SK-MEL-5 (cell line): ENCODE measurements around the gene FXYD5. TPM values are rescaled to one million over a fixed set of nuclear protein-coding genes. Genes with fewer than 3 reads are reported as not detected.
"Not testable (repeated sequence)": the region's sequence is repeated elsewhere in the genome, so short reads cannot be mapped to it uniquely, and the experiment has no call there.

Source experiments
- DNase-seq: peaks from one replicate; pipeline ENCODE4 v3.0.0-alpha.2; 2016; ENCODE audit warnings: low read depth, low spot score
- in situ Hi-C: cut with HindIII; loops from 2 replicates; pipeline ENCODE4 v1.10.0; 2016; ENCODE audit warnings: low sequenced_read_pairs, high pct_unique_total_duplicates, low pct_unique_long_range_greater_than_20kb
- total RNA-seq: library from RNA; depleted of rRNA; stranded (reverse); fragments of >200 nt; shearing (Covaris generic); gene quantifications from 2 replicates; pipeline ENCODE4 v1.2.3, GENCODE V29; 2014

FXYD5 gene
- total RNA-seq, 1 experiment from 2014 or later = 79.3 TPM

- DNase-seq = no peak
- in situ Hi-C loops = no loop called here
These were observed 7.6 kb upstream of the FXYD5 start for GRCh38 chr19:35146746-35147459.

GRCh38 chr19:35149463-35149862 lies 5.1 kb upstream of the FXYD5 start:
- in situ Hi-C loops = no loop called here
- no peak for DNase-seq

DNA sequence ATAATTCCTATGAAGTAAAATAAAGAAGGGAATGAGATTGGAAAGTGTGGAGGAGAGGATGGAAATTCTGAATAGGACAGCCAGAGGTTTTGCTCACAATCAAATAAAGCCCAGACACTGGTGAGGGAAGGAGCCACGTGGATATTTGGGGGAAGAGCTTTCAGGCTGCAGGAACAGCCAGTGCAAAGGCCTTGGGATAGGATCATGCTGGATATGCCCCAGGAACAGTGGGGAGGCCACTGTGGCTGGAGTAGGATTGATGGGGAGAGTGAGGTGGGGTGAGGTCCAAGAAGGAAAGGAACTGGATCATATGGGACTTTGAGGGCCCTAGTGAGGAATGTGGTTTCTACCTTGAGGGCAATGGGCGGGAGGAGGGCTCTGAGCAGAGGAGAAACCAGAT lies 4.1 kb upstream of the FXYD5 start:
- no peak for DNase-seq
- in situ Hi-C loops = no loop called here

DNA sequence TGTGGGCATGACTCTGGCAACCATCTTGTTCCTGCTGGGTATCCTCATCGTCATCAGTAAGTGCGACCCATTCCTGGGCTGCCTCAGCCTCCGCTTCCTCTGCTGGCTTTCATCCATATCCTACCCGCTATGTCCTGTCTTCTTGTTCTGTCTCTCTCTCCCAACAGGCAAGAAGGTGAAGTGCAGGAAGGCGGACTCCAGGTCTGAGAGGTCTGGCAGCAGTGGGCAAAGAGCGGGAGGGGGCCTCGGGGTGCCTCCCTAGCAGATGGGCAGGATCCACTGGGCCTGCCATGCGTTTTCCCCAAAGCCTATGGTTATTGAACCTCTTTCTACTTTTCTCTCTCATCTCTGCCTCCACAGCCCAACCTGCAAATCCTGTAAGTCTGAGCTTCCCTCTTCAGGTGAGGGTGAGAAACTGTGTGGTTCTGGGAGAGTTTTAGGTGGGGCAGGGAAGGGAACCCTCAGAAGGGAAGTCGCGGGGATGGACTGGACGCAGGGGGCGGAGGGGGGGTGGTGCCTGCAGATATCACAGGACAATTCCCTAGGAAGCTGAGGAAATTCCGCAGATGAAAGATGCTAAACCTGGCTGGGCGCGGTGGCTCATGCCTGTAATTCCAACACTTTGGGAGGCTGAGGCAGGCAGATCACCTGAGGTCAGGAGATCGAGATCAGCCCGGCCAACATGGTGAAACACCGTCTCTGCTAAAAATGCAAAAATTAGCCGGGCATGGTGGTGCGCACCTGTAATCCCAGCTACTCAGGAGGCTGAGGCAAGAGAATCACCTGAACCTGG lies 3.1 kb upstream of the FXYD5 start:
- DNase-seq = no peak
- in situ Hi-C loops = no loop called here

DNA sequence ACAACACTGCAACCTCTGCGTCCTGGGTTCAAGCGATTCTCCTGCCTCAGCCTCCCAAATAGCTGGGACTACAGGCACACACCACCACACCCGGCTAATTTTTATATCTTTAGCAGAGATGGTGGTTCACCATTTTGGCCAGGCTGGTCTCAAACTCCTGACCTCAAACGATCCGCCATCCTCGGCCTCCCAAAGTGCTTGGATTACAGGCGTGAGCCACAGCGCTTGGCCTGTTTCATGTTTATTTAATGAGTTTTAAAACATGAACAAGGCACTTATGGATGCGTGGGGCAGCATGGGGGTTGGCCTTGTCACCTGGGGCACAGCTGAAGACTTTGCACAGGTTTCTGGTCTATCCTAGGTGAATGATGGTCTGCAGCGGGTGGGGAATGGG lies 1.4 kb upstream of the FXYD5 start:
- in situ Hi-C loops, DNase-seq: not testable (repeated sequence)

DNA sequence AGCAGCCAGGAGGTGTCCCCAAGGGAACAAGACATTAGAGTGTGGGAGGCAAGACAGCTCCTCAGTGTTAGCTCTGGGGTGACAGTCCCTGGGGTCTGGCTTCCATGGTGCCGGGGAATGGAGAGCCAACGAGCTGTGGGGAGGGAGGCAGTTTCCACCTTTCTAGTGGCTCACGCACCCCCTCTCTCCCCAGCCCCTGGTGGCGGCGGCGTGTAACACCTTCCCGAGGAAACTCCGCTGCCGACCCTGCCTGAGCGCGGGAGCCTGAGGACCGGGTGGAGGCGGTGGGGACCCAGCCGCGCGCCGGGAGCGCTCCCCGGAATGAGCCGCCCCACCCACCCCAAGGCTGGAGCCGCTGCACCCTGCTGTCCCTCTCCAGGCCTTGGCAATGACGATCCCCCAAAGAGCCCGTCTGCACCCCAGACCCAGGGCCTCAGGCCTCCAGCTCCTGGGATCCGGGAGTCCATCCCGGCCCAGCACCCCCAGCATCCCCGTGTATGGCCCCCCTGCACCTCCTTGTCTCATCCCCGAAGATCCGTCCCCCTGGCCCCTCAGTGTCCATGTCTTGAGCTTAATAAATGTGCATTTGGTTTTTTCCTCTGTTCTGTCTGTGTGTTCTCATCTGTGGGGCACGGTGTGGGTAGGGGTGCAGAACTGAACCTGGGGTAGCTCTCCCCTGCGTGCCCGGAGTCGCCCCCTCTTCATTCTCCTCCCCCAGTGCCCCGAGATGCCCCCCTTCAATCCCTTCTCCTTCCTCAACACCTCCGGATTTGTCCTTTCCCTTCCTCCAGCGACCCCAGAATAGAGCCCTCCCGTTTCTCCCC lies 622 bp upstream of the FXYD5 start:
- DNase-seq = no peak
- in situ Hi-C loops = no loop called here

GRCh38 chr19:35155441-35155840 lies 906 bp downstream of the FXYD5 start:
- no peak for DNase-seq
- in situ Hi-C loops = no loop called here

DNA sequence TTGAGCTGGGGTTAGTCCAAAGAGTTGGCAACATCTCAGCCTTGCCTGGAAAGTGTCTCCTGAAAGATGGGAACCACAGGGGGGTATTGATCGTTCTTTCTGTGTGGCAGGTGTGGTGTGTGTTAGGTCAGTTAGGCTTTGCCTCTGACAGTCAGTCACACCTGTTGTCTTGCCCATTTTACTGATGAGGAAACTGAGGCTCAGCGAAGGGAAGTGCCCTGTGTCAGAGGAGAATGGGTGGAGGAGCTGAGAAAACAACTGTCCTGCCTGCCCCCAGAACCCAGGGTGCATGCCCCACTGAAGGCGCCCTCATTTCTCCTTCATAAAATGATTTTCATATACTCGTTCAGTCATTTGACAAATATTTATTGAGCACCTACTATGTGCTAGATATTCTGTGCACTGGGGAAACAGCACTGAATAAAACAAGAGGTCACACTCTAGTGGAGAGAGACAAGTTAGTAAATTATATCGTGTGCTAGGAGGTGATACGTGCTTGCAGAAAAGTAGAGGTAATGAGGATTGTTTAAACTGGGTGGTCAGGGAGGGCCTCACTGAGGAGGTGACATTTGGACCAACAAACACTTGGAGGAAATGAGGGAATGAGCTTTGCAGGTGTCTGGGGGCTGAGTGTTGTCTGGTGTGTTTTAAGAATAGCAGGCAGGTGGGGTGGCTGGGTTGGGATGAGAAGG lies 1.6 kb downstream of the FXYD5 start:
- in situ Hi-C loops = no loop called here
- no peak for DNase-seq

- in situ Hi-C loops = no loop called here
These were observed 2.1 kb downstream of the FXYD5 start for GRCh38 chr19:35156673-35157014.

DNA sequence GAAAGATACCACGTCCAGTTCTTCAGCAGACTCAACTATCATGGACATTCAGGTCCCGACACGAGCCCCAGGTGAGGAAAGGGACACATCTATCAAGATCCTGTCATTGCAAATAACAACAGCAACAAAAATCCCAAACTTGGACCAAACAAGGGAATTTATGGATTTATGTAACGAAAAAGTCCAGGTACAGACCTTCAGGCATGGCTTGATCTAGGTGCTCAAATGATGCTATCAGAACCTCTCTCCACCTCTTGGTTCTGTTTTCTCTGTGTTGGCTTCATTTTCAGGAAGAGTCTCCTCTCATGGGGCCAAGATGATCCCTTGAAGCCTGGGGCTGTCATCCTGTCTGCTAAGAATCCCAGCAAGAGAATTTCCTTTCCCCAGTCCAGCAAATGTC lies 2.9 kb downstream of the FXYD5 start:
- DNase-seq = no peak
- in situ Hi-C loops = no loop called here

More at GRCh38 chr19:35156673-35157014, 2.1 kb downstream of the FXYD5 start:
- no peak for DNase-seq

GRCh38 chr19:35159606-35160005 lies 5.1 kb downstream of the FXYD5 start:
- DNase-seq = no peak
- in situ Hi-C loops = no loop called here

DNA sequence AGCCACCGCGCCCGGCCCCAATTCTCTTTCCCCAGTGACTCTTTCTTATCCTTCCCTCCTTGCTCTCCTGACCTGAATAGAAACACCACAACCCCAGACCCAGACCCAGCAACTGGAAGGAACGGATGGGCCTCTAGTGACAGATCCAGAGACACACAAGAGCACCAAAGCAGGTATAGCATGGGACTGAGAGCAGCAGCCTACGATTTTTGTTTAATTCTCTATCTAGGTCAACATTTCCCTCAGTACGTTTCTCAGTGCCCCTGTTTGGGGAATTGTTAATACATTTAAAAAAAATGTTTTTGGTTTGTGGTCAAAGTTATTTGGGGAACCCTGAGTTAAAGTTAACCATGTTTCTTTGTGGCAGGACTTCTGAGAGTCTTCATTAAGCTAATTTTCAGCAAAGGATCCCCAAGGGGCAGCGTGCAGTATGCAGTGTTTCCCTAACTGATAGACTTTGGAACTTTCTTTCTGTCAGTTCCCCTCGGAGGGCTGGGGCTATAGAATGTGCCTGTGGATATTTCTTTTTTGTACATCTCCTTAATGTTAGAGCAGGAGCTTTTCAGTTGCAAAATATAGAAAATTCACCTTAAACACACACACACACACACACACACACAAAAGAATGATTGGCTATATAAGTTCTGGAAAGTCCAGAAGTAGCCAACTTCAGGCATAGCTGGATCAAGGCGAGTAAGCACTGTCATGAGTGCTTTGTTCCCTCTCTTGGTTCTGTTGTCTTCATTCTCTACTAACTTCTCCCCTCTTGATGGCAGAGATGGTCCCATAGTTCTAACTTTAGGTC lies 6.3 kb downstream of the FXYD5 start:
- in situ Hi-C loops = no loop called here

GRCh38 chr19:35161434-35161743 lies 6.9 kb downstream of the FXYD5 start:
- in situ Hi-C loops = no loop called here
- DNase-seq = no peak

More for the DNA sequence above, 6.3 kb downstream of the FXYD5 start:
- no peak for DNase-seq

- DNase-seq = no peak
- in situ Hi-C loops = no loop called here
These were observed 8.2 kb downstream of the FXYD5 start for GRCh38 chr19:35162471-35163326.

DNA sequence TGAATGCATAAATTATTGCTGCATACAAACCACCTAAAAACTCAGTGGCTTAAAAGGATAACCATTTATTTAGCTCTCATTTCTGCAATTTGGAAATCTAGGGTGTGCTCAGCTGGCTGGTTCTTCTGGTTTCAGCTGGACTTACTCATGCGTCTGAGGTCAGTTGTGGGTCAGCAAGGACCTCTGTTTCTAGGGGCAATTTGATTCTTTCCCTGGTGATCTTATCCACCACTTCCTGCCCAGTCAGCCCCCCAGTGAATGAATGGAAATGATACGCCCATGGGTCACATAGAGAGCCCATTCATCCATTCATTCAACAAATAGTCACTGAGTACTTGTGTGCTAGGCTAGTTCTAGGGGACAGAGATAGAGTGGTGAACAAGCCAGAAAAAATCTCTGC lies 9.9 kb downstream of the FXYD5 start:
- no peak for DNase-seq
- in situ Hi-C loops = no loop called here

DNA sequence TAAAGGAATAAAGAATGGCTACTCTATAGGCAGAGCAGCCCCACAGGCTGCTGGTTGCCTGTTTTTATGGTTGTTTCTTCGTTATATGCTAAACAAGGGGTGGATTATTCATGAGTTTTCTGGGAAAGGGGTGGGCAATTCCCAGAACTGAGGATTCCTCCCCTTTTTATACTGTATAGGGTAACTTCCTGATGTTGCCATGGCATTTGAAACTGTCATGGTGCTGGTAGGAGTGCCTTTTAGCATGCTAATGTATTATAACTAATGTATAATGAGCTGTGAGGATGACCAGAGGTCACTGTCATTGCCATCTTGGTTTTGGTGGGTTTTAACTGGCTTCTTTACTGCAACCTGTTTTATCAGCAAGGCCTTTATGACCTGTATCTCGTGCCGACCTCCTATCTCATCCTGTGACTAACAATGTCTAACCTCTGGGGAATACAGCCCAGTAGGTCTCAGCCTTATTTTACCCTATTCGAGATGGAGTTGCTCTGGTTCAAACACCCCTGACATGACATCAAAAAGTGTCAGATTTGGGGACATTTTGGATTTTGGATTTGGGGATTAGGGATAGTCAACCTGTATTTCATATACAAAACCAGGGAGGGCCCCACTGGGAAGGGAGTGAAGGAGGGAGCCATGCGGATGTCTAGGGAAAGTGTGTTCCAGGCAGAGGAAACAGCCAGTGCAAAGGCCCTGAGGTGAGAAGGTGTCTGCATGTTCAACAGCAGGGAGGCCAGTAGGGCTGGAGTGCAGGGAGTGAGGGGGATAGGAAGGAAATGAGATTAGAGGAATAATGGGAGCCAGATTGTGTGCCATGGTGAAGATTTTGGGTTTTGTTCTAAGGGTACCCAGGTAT lies 10.9 kb downstream of the FXYD5 start:
- DNase-seq = no peak
- in situ Hi-C loops = no loop called here
